Measurements from ENCODE around the gene AP5S1. TPM values are rescaled to one million over a fixed set of nuclear protein-coding genes. Genes with fewer than 3 reads are reported as not detected.

AP5S1 gene
- total RNA-seq, 2 donors from 2014 or later, result 11.7 to 20.2 TPM

GRCh38 chr20:3784216-3784853, 36.0 kb upstream of the AP5S1 start:
- Histone ChIP-seq H3K9ac (ENCODE audit: low read depth in 2 of 2, low read length in 2 of 2) (peak overlapping the region; percentile 51 to 83), H3K4me1 (peaks cover 20% of the 10 kb centered on the region), H3K27me3 (no peaks in the 10 kb centered on the region), H3K9me3 (no peaks in the 10 kb centered on the region), H3K36me3 (no peaks in the 10 kb centered on the region), H3K4me3 (no peak overlapping the region), H3K27ac (no peak overlapping the region)
- DNase-seq, result no peak
- intact Hi-C loops (cut with DNase I), result no loop called here
- no peak for TF ChIP-seq CTCF (IDR thresholded peaks at IDR 0.05)

- no peak overlapping the region for H3K27ac ChIP-seq
- TF ChIP-seq CTCF (IDR thresholded peaks at IDR 0.05), result no peak
- H3K27me3 ChIP-seq, result no peaks in the 10 kb centered on the region
- intact Hi-C loops (cut with DNase I), result loop anchor here (5.0 kb wide), 1 partner anchor 67 kb away; no protein-coding TSS in a partner anchor
- DNase-seq, result no peak
- H3K36me3 ChIP-seq, result no peaks in the 10 kb centered on the region
- no peaks in the 10 kb centered on the region for H3K9me3 ChIP-seq
- H3K9ac ChIP-seq (ENCODE audit: low read depth in 2 of 2, low read length in 2 of 2), result peak overlapping the region; percentile 51 to 83
- peaks cover 20% of the 10 kb centered on the region for H3K4me1 ChIP-seq
- H3K4me3 ChIP-seq, result peak overlapping the region; percentile 55
Observed at GRCh38 chr20:3784863-3785239, 35.5 kb upstream of the AP5S1 start.

DNA sequence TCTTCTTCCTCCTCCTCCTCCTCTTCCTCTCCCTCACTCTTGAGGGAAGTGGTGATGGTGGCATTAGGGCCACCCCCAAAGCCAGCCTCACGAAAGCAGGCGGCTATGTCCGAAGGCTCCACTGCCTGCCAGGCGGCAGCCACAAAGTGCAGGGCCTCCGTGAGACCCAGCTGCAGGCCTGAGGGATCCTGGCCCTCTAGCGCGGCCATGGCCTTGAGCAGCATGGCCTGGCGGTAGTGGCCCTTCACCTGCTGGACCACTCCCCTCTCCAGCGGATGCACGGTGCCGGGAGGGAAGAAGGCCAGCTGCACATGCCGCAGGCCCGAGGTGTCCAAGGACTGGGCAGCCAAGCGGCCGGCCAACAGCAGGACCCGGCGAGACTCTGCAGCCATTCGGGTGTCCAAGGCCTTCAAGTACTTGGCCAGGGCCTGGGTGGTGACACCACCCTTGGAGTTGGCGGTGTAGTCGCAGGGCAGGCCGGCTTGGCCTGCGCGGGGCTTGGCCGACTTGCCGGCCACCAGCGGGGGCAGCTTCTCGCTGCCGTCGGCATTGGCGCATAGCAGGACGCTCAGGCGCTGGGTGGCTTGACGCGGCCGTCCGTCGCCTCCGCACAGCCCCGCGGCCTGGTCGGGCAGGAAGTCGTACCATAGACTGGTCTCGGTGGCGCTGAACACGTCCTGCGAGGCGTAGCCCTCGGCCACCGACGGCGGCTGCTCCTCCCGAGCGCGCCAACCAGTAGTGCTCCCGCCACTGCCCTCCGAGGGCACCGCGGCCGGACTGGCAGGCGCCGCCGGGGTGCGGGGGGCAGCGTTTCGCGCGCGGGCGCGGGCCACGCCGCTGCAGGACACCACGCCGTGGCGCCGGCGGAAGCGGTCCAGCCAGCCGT, 34.9 kb upstream of the AP5S1 start:
- Histone ChIP-seq H3K27me3 (no peaks in the 10 kb centered on the region), H3K27ac (peak overlapping the region; percentile 38), H3K9ac (ENCODE audit: low read depth in 2 of 2, low read length in 2 of 2) (peak overlapping the region; percentile 79 to 83), H3K9me3 (no peaks in the 10 kb centered on the region), H3K4me1 (peaks cover 20% of the 10 kb centered on the region), H3K4me3 (peak overlapping the region; percentile 55), H3K36me3 (no peaks in the 10 kb centered on the region)
- no peak for TF ChIP-seq CTCF (IDR thresholded peaks at IDR 0.05)
- no peak for DNase-seq
- intact Hi-C loops (cut with DNase I), result loop anchor here (5.0 kb wide), 1 partner anchor 67 kb away; no protein-coding TSS in a partner anchor

GRCh38 chr20:3786126-3786484, 34.2 kb upstream of the AP5S1 start:
- H3K4me1 ChIP-seq, result peaks cover 20% of the 10 kb centered on the region
- intact Hi-C loops (cut with DNase I), result loop anchor here (5.0 kb wide), 1 partner anchor 66 kb away; no protein-coding TSS in a partner anchor
- no peak for TF ChIP-seq CTCF (IDR thresholded peaks at IDR 0.05)
- peak overlapping the region; percentile 55 for H3K4me3 ChIP-seq
- no peaks in the 10 kb centered on the region for H3K9me3 ChIP-seq
- no peaks in the 10 kb centered on the region for H3K27me3 ChIP-seq
- no peaks in the 10 kb centered on the region for H3K36me3 ChIP-seq
- peak overlapping the region; percentile 38 for H3K27ac ChIP-seq
- peak overlapping the region; percentile 79 to 83 for H3K9ac ChIP-seq (ENCODE audit: low read depth in 2 of 2, low read length in 2 of 2)
- no peak for DNase-seq

GRCh38 chr20:3786665-3787323, 33.6 kb upstream of the AP5S1 start, which contains the start of gene CENPB:
Gene CENPB (minus strand): TSS chr20:3786740. CDS start chr20:3786483, 257 bp downstream.
- Histone ChIP-seq H3K27ac (peak within 1 kb of the TSS; percentile 38), H3K27me3 (no peaks in the 10 kb centered on the region), H3K4me1 (peaks cover 20% of the 10 kb centered on the region), H3K9ac (ENCODE audit: low read depth in 2 of 2, low read length in 2 of 2) (peak within 1 kb of the TSS; percentile 79 to 83), H3K4me3 (peak within 1 kb of the TSS; percentile 55), H3K36me3 (no peaks in the 10 kb centered on the region), H3K9me3 (no peaks in the 10 kb centered on the region)
- peak; percentile 67 for TF ChIP-seq CTCF (IDR thresholded peaks at IDR 0.05)
- peak; percentile 94 for DNase-seq
- intact Hi-C loops (cut with DNase I), result loop anchor here (5.0 kb wide), 1 partner anchor 66 kb away; no protein-coding TSS in a partner anchor

Data from colonic mucosa (tissue), 4 donors.